GM12872 (cell line): ENCODE measurements around the gene LARGE1.

Experiments used
- TF ChIP-seq, protein P1 (sequence below): IDR thresholded peaks from 3 replicates; pipeline ENCODE4 v1.5.1; 2011; ENCODE audit warnings: low read depth, mild to moderate bottlenecking, low read length, moderate library complexity; ENCODE audit not compliant: insufficient read depth

The LARGE1 gene

DNA sequence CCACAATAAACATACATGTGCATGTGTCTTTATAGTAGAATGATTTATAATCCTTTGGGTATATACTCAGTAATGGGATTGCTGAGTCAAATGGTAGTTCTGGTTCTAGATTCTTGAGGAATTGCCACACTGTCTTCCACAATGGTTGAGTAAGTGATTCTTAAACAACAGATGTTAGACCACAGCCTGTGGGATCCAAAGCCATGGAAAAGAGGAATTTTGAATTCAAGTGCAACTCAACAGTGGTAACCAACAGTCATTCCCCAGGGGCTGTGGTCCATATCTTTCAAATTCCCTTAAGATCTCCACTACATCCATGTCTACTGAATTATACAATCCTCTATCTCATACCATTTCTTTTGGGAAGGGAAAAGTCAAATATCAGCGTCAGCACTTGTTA is 321.5 kb downstream of the LARGE1 start:
- TF ChIP-seq, protein P1, sequence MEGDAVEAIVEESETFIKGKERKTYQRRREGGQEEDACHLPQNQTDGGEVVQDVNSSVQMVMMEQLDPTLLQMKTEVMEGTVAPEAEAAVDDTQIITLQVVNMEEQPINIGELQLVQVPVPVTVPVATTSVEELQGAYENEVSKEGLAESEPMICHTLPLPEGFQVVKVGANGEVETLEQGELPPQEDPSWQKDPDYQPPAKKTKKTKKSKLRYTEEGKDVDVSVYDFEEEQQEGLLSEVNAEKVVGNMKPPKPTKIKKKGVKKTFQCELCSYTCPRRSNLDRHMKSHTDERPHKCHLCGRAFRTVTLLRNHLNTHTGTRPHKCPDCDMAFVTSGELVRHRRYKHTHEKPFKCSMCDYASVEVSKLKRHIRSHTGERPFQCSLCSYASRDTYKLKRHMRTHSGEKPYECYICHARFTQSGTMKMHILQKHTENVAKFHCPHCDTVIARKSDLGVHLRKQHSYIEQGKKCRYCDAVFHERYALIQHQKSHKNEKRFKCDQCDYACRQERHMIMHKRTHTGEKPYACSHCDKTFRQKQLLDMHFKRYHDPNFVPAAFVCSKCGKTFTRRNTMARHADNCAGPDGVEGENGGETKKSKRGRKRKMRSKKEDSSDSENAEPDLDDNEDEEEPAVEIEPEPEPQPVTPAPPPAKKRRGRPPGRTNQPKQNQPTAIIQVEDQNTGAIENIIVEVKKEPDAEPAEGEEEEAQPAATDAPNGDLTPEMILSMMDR, result no peak

DNA sequence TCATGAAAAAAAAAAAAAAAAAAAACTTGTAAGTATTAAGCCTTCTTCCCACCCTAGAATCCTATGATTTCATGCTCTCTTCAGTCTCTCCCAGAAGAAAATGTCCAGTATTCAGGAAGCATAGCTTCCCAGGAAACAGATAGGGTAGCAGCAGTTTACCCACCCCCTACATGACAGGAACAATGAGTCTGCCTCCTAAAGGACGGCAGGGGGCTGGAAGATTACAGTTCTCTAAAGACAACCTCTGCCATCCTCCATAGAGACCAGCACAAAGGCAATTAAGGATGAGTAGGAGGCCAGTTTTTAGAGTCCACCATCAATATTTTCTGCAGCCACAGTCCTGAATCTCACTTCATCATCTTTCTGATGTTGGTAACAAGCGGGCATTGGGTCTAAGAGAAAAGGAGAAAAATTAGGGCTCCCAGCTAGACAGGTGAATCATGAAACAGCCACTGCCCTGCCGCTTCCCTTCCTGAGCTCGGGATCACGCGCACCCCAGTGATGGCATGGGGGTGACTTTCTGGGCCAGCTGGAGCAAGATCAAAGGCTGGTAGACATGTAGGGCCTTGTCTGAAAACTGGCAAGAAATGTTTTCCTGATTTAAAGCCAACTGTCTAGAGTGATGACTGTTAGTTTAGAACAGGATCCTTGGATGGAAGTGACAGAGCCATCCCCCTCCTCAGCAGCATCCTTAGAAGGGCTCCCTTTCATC is 322.8 kb downstream of the LARGE1 start:
- TF ChIP-seq, protein P1, result no peak

DNA sequence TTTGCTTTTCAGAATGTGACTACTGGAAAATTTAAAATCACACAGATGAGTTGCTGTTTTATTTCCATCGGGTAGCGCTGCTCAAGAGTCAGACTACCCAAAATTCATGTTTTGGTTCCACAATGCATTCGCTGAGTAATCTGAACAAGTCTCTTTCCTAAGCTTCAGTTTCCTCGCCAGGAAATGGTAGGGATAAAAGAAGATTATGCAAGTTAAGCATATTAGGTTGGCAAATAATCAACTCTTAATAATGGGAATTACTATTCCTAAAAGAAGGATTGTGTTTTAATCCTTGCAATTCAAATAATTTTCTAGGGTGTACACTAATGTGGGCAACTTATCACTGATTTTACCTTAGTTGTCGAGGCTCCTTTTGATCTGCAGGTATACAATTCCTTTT is 326.5 kb downstream of the LARGE1 start:
- TF ChIP-seq, protein P1, result no peak

DNA sequence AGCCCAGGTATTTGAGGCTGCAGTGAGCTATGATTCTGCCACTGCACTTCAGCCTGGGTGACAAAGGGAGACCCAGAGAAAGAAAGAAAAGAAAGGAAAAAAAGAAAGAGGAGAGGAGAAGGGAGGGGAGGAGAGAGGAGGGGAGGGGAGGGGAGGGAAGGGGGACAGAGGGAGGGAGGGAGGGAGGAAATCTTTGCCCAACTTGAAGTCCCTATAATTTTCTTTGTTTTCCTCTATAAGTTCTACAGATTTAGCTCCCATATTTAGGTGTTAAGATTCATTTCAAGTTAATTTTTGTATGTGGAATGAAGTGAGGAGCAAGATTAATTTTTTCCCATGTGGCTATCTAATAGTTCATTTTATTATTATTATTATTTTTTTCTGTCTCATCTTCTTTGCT is 328.3 kb downstream of the LARGE1 start:
- TF ChIP-seq, protein P1, result no peak

DNA sequence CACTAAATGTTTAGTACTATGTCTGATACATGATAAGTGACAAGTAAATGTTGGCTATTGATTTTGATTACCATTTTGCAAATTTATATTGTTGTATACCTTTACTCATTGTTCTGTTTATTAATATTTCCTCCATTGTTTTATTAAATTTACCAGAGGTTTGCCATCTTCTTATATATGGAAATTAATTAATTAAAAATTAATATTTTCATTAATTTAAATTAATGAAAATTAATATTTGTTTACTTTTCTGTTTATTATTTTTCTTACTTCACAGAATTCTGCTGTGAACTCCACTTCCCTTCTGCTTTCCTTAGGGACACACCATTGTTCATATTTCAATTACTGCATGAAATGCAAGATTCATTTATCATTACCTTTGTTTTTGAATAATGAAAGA is 331.0 kb downstream of the LARGE1 start:
- TF ChIP-seq, protein P1, result no peak

DNA sequence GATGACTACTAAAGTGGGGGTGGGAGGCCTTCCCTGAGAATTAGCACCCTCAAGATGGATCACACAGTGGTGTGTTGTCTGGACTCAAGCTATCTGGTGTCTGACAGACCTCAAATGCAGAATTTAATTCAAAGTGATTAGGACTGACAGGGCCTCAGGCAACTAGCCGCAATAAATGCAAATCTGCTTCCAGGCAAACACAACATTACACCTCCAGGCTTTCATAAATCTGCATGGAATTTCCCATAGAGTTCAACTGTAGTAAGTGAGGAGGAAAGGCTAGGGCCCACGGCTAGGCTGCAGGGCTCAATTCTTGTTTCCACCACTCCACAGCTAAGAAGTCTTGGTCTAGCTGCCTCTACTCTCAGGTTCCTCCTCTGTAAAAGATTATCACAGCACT is 331.4 kb downstream of the LARGE1 start:
- TF ChIP-seq, protein P1, result no peak

DNA sequence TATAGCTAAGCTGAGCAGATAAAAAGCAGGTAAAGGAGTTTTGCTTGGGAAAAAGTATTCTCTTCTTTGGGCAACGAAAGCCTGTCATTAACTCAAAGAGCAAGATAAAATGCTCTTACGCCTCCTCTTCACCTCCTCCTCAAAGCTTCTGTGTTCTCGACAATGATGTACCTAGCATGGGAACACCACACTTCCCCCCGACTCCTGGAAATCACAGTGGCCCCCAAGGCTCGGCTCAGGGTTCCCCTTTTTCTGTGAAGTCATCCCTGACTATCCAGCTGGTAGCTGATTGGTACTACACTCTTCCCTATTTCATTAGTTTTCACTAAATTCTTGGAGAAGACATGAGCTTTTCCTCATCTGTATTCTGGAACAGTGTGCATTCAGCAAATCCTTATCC is 336.1 kb downstream of the LARGE1 start:
- TF ChIP-seq, protein P1, result no peak
